CD14-positive monocyte (primary cell): ENCODE measurements around the gene MAP2K6. TPM values are rescaled to one million over a fixed set of nuclear protein-coding genes. Genes with fewer than 3 reads are reported as not detected.

Source experiments
- DNase-seq, 3 donors: peaks; one replicate each; pipeline ENCODE4 v3.0.0-alpha.2; 2011 to 2022
- H2AFZ ChIP-seq: 2 replicates; pipeline ENCODE4 v1.6.0; 2012; ENCODE audit warnings: mild to moderate bottlenecking, low read depth, low read length, inconsistent platforms; ENCODE audit not compliant: insufficient read depth, poor library complexity, severe bottlenecking
- H3K27ac ChIP-seq, 2 donors: 1 replicate in 1 of 2; 2 replicates in 1 of 2; pipeline ENCODE4 v1.5.1; 2012 to 2013; ENCODE audit warnings: low read length in 2 of 2, control low read depth in 1 of 2, inconsistent platforms in 1 of 2, low read depth in 1 of 2, mild to moderate bottlenecking in 1 of 2
- H3K27me3 ChIP-seq, 2 donors: one replicate each; pipeline versions ENCODE4 v1.6.0 to v1.6.1; 2011 to 2013; ENCODE audit warnings: low read length in 2 of 2; ENCODE audit not compliant: control insufficient read depth in 2 of 2, insufficient read depth in 2 of 2
- H3K36me3 ChIP-seq, 2 donors: replicated peaks in 1 of 2; 1 replicate in 1 of 2; 2 replicates in 1 of 2; pipeline versions ENCODE4 v1.5.1 to v1.6.1; 2012 to 2013; ENCODE audit warnings: low read length in 2 of 2, control low read depth in 1 of 2, inconsistent platforms in 1 of 2, mild to moderate bottlenecking in 1 of 2; ENCODE audit not compliant: insufficient read depth in 2 of 2, control insufficient read depth in 1 of 2
- H3K4me1 ChIP-seq, 2 donors: 1 replicate in 1 of 2; 2 replicates in 1 of 2; pipeline versions ENCODE4 v1.5.1 to v1.6.1; 2012 to 2013; ENCODE audit warnings: low read length in 2 of 2, control low read depth in 1 of 2, inconsistent platforms in 1 of 2, mild to moderate bottlenecking in 1 of 2, moderate library complexity in 1 of 2; ENCODE audit not compliant: insufficient read depth in 2 of 2, control insufficient read depth in 1 of 2
- H3K4me2 ChIP-seq: replicated peaks from 2 replicates; pipeline ENCODE3; 2012; ENCODE audit warnings: low read length, moderate library complexity, mild to moderate bottlenecking; ENCODE audit not compliant: poor library complexity, severe bottlenecking; ENCODE audit errors: extremely low read depth
- H3K4me3 ChIP-seq, 3 experiments: fragments of 200-600 bp in 1 of 3; sonication (generic) in 1 of 3; replicated peaks in 1 of 3; 1 replicate in 2 of 3; 2 replicates in 1 of 3; pipeline ENCODE4 v1.5.1; 2011 to 2013; ENCODE audit warnings: low read length in 3 of 3, mild to moderate bottlenecking in 3 of 3, control low read depth in 2 of 3, low read depth in 2 of 3, inconsistent platforms in 1 of 3, moderate library complexity in 1 of 3
- H3K79me2 ChIP-seq: 2 replicates; pipeline ENCODE4 v1.6.0; 2012; ENCODE audit warnings: mild to moderate bottlenecking, control low read depth, inconsistent platforms, low read length, moderate library complexity; ENCODE audit not compliant: insufficient read depth
- H3K9ac ChIP-seq: 2 replicates; pipeline ENCODE4 v1.6.0; 2017; ENCODE audit warnings: low read length, mild to moderate bottlenecking; ENCODE audit not compliant: insufficient read depth, poor library complexity, severe bottlenecking
- H3K9me3 ChIP-seq, 2 donors: replicated peaks in 1 of 2; 1 replicate in 1 of 2; 2 replicates in 1 of 2; pipeline versions ENCODE4 v1.5.1 to v1.6.1; 2012 to 2013; ENCODE audit warnings: low read length in 2 of 2, control low read depth in 1 of 2; ENCODE audit not compliant: control insufficient read depth in 1 of 2, insufficient read depth in 1 of 2
- H4K20me1 ChIP-seq: 2 replicates; pipeline ENCODE4 v1.6.0; 2012; ENCODE audit warnings: mild to moderate bottlenecking, low read length, control low read depth, moderate library complexity; ENCODE audit not compliant: insufficient read depth
- H3K27ac Mint-ChIP-seq, 7 donors: one replicate each; pipeline ENCODE4 v1.8.0; 2020; ENCODE audit warnings: mild to moderate bottlenecking in 7 of 7, mixed read lengths in 7 of 7, moderate library complexity in 6 of 7, inconsistent platforms in 2 of 7
- H3K27me3 Mint-ChIP-seq, 3 donors: one replicate each; pipeline ENCODE4 v1.8.0; 2021 to 2022; ENCODE audit warnings: low read depth in 3 of 3, mild to moderate bottlenecking in 3 of 3, mixed read lengths in 3 of 3, moderate library complexity in 3 of 3, inconsistent platforms in 1 of 3
- H3K36me3 Mint-ChIP-seq, 2 donors: one replicate each; pipeline ENCODE4 v1.8.0; 2020; ENCODE audit warnings: mixed read lengths in 2 of 2, inconsistent platforms in 1 of 2, mild to moderate bottlenecking in 1 of 2
- H3K4me1 Mint-ChIP-seq: one replicate; pipeline ENCODE4 v1.8.0; 2020; ENCODE audit warnings: mild to moderate bottlenecking, mixed read lengths
- H3K4me3 Mint-ChIP-seq, 2 donors: one replicate each; pipeline ENCODE4 v1.8.0; 2020; ENCODE audit warnings: mild to moderate bottlenecking in 2 of 2, mixed read lengths in 2 of 2, moderate library complexity in 1 of 2
- H3K9me3 Mint-ChIP-seq, 7 donors: one replicate each; pipeline ENCODE4 v1.8.0; 2020 to 2022; ENCODE audit warnings: mixed read lengths in 7 of 7, mild to moderate bottlenecking in 6 of 7, moderate library complexity in 6 of 7, inconsistent platforms in 2 of 7
- CTCF ChIP-seq: fragments of 200-600 bp; IDR thresholded peaks from one replicate; pipeline ENCODE4 v1.8.0; 2022; ENCODE audit warnings: antibody characterized with exemption, mild to moderate bottlenecking
- WGBS: methylation state at CpG from one replicate; pipeline ENCODE4 v1.1.5; 2013; ENCODE audit warnings: missing lambda C conversion rate; ENCODE audit not compliant: insufficient coverage; 5-methylcytosine and 5-hydroxymethylcytosine counted together
- intact Hi-C, 2 donors: fragments of 100-400 bp; cut with micrococcal nuclease; formaldehyde crosslinking; loops; one replicate each; pipeline versions ENCODE4 v1.15.0 to v1.15.1; 2023
- polyA plus RNA-seq, 3 donors: library from polyadenylated mRNA; depleted of rRNA in 1 of 3; unstranded in 2 of 3; stranded (reverse) in 1 of 3; fragments of 300-500 nt in 2 of 3; fragments of >200 nt in 1 of 3; fragmentation: Illumina TruSeq in 2 of 3; gene quantifications; 1 replicate in 2 of 3; 2 replicates in 1 of 3; pipeline ENCODE4 v1.2.3, GENCODE V29; 2012 to 2021

The MAP2K6 gene
- polyA plus RNA-seq, 3 donors: 13.5 to 28.9 (median 18.5) TPM

DNA sequence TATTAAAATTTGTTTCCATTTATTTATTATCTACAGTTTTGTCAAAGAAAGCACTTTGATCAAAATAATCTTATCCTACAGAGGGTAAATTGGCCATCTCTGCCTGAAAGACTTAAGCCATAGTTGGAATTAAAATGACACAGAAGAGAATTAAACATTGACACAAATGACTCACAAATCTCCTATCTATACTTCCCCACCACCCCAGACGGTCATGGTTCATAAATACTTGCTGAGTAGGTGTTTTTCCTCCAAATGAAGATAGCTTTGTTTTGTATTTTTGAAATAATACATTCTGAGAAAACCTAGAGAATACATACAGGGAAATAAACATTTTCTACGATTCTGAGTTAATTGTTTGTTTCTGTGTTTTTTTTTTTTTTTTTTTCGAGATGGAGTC is 142.8 kb downstream of the MAP2K6 start:
- DNase-seq: no peak
- no peaks in the 10 kb centered on the region for H3K9me3 ChIP-seq
- peaks cover 2% of the 10 kb centered on the region for H3K4me1 Mint-ChIP-seq
- H3K9ac ChIP-seq: no peak overlapping the region
- no peak for TF ChIP-seq CTCF
- no peak overlapping the region for H3K27ac ChIP-seq
- no peak overlapping the region for H3K4me3 Mint-ChIP-seq
- no CpG with 5 or more reads among the region's 3 CpGs for WGBS
- peaks cover 0 to 3% (median 0%) of the 10 kb centered on the region in 3 donors for H3K27me3 Mint-ChIP-seq
- no peak overlapping the region for H3K4me2 ChIP-seq
- no peak overlapping the region for H2AFZ ChIP-seq
- no peak overlapping the region for H3K4me3 ChIP-seq
- H3K36me3 Mint-ChIP-seq: peaks cover 12 to 14% of the 10 kb centered on the region in 2 donors
- no peaks in the 10 kb centered on the region for H3K9me3 Mint-ChIP-seq
- no peaks in the 10 kb centered on the region for H3K27me3 ChIP-seq
- H3K27ac Mint-ChIP-seq: no peak overlapping the region
- no peaks in the 10 kb centered on the region for H4K20me1 ChIP-seq
- H3K79me2 ChIP-seq: no peaks in the 10 kb centered on the region
- intact Hi-C loops: no loop called here
- H3K36me3 ChIP-seq: peaks cover 4 to 15% of the 10 kb centered on the region in 2 donors
- no peaks in the 10 kb centered on the region for H3K4me1 ChIP-seq

DNA sequence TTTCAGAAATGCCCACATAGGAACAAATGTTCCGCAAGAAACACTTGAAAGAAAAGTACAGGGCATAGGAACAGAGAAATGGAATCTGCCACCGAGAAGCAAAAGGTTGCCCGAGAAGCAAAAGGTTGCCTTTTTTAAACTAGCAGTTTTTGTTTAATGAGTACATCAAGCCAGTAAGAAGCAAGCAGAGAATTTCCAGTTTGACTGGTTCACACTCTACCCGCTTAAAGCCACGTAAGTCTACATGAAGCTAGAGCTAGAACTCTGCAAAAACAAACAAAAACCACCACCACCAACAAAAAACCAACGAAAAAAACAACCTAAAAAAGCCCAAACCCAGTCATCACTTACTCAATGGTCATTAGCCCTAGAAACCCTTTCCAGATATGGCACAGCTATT is 144.3 kb downstream of the MAP2K6 start:
- no peak overlapping the region for H3K4me3 Mint-ChIP-seq
- H3K4me1 Mint-ChIP-seq: no peaks in the 10 kb centered on the region
- no peak overlapping the region for H3K27ac ChIP-seq
- H3K79me2 ChIP-seq: no peaks in the 10 kb centered on the region
- DNase-seq: no peak
- H2AFZ ChIP-seq: no peak overlapping the region
- H3K4me1 ChIP-seq: no peaks in the 10 kb centered on the region
- H3K9me3 Mint-ChIP-seq: peaks cover 0 to 2% (median 0%) of the 10 kb centered on the region in 7 donors
- WGBS: 100% methylated on average over 2 of the region's 6 CpGs
- H3K9me3 ChIP-seq: no peaks in the 10 kb centered on the region
- H3K27ac Mint-ChIP-seq: no peak overlapping the region
- H3K27me3 Mint-ChIP-seq: peaks cover 0 to 5% (median 0%) of the 10 kb centered on the region in 3 donors
- H4K20me1 ChIP-seq: no peaks in the 10 kb centered on the region
- H3K36me3 ChIP-seq: peaks cover 0 to 3% of the 10 kb centered on the region in 2 donors
- no peaks in the 10 kb centered on the region for H3K27me3 ChIP-seq
- TF ChIP-seq CTCF: no peak
- no peak overlapping the region for H3K4me2 ChIP-seq
- H3K4me3 ChIP-seq: no peak overlapping the region
- no peak overlapping the region for H3K9ac ChIP-seq
- intact Hi-C loops: no loop called here
- peaks cover 2% of the 10 kb centered on the region in 2 donors for H3K36me3 Mint-ChIP-seq
